Breast epithelium (tissue), 4 donors: Measurements from ENCODE around the gene ALOXE3. TPM values are rescaled to one million over a fixed set of nuclear protein-coding genes. Genes with fewer than 3 reads are reported as not detected.

Source experiments
- DNase-seq, 2 donors: peaks; one replicate each; pipeline ENCODE4 v3.0.0-alpha.2; 2019; ENCODE audit warnings: low spot score in 2 of 2
- H3K27ac ChIP-seq, 2 donors: fragments of 200-600 bp; sonication (generic) in 1 of 2; one replicate each; pipeline ENCODE4 v1.5.1; 2016 to 2019; ENCODE audit warnings: mild to moderate bottlenecking in 1 of 2
- H3K27me3 ChIP-seq, 2 donors: fragments of 200-600 bp; sonication (generic) in 1 of 2; one replicate each; pipeline versions ENCODE4 v1.5.1 to v1.6.0; 2017 to 2019; ENCODE audit warnings: control low read depth in 1 of 2, mild to moderate bottlenecking in 1 of 2
- H3K36me3 ChIP-seq: fragments of 200-600 bp; one replicate; pipeline ENCODE4 v1.5.1; 2019
- H3K4me1 ChIP-seq, 2 donors: fragments of 200-600 bp; sonication (generic); one replicate each; pipeline ENCODE4 v1.5.1; 2016 to 2019; ENCODE audit warnings: control low read depth in 1 of 2
- H3K4me3 ChIP-seq, 3 donors: fragments of 200-600 bp; sonication (generic); 1 replicate in 2 of 3; 2 replicates in 1 of 3; pipeline ENCODE4 v1.5.1; 2016 to 2019; ENCODE audit warnings: mild to moderate bottlenecking in 3 of 3, moderate library complexity in 2 of 3
- H3K9me3 ChIP-seq, 2 donors: fragments of 200-600 bp; sonication (generic) in 1 of 2; one replicate each; pipeline ENCODE4 v1.5.1; 2016 to 2019; ENCODE audit warnings: control low read depth in 1 of 2
- POLR2A ChIP-seq: fragments of 450-650 bp; IDR thresholded peaks from one replicate; pipeline ENCODE4 v1.6.1; 2016; ENCODE audit warnings: antibody characterized with exemption, mild to moderate bottlenecking, moderate library complexity
- POLR2AphosphoS5 ChIP-seq, 3 donors: sonication (generic); formaldehyde crosslinking; IDR thresholded peaks; one replicate each; pipeline ENCODE4 v1.6.1; 2017; ENCODE audit warnings: antibody characterized with exemption in 3 of 3
- intact Hi-C: fragments of 100-400 bp; cut with DNase I; formaldehyde crosslinking; loops from one replicate; pipeline ENCODE4 v1.15.1; 2023; ENCODE audit warnings: low total_unique reads
- total RNA-seq, 3 donors: library from RNA; depleted of rRNA; stranded (reverse); fragments of >200 nt; gene quantifications; one replicate each; pipeline ENCODE4 v1.1.0, GENCODE V29; 2016
- TF ChIP-seq, protein P1 (sequence below), 3 donors: fragments of 450-650 bp; IDR thresholded peaks; one replicate each; pipeline ENCODE4 v1.5.1; 2016 to 2017; ENCODE audit warnings: antibody characterized with exemption in 3 of 3, mild to moderate bottlenecking in 3 of 3, moderate library complexity in 3 of 3

The ALOXE3 gene
- total RNA-seq, 3 donors from 2014 or later: 0.73 TPM; not detected in 2

DNA sequence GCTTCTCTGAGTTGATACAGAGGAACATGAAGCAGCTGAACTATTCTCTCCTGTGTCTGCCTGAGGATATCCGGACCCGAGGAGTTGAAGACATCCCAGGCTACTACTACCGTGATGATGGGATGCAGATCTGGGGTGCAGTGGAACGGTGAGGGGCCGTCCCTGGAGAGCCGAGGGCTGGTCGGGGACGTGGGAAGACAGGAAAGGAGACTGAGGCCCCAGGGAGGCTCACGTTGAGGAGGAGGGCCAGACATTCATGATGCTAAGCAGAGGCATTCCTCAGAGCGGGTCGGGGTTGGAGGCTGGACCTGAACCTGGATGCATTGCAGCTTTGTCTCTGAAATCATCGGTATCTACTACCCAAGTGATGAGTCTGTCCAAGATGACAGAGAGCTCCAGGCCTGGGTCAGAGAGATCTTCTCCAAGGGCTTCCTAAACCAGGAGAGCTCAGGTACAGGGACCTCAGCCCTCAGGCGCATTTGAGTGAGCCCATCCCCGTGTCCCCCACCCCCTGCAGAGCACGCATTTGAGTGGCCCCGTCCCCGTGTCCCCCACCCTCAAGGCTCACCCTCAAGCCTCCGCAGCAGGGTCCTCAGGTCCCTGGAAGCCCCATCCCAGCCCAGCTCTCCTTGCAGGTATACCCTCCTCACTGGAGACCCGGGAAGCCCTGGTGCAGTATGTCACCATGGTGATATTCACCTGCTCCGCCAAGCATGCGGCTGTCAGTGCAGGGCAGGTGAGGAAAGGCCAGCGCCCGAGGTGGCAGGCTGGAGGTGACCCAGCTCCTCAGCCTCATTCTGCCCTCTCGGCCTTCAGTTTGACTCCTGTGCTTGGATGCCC is 71.2 kb downstream of the ALOXE3 start:
- Histone ChIP-seq H3K27ac (no peak overlapping the region), H3K27me3 (no peaks in the 10 kb centered on the region), H3K4me1 (no peaks in the 10 kb centered on the region), H3K36me3 (no peaks in the 10 kb centered on the region), H3K4me3 (no peak overlapping the region), H3K9me3 (no peaks in the 10 kb centered on the region)
- TF ChIP-seq, protein P1, sequence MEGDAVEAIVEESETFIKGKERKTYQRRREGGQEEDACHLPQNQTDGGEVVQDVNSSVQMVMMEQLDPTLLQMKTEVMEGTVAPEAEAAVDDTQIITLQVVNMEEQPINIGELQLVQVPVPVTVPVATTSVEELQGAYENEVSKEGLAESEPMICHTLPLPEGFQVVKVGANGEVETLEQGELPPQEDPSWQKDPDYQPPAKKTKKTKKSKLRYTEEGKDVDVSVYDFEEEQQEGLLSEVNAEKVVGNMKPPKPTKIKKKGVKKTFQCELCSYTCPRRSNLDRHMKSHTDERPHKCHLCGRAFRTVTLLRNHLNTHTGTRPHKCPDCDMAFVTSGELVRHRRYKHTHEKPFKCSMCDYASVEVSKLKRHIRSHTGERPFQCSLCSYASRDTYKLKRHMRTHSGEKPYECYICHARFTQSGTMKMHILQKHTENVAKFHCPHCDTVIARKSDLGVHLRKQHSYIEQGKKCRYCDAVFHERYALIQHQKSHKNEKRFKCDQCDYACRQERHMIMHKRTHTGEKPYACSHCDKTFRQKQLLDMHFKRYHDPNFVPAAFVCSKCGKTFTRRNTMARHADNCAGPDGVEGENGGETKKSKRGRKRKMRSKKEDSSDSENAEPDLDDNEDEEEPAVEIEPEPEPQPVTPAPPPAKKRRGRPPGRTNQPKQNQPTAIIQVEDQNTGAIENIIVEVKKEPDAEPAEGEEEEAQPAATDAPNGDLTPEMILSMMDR (IDR thresholded peaks at IDR 0.05): no peak
- TF ChIP-seq POLR2A (no peak), POLR2AphosphoS5 (IDR thresholded peaks at IDR 0.05) (no peak)
- intact Hi-C loops: no loop called here
- no peak for DNase-seq

DNA sequence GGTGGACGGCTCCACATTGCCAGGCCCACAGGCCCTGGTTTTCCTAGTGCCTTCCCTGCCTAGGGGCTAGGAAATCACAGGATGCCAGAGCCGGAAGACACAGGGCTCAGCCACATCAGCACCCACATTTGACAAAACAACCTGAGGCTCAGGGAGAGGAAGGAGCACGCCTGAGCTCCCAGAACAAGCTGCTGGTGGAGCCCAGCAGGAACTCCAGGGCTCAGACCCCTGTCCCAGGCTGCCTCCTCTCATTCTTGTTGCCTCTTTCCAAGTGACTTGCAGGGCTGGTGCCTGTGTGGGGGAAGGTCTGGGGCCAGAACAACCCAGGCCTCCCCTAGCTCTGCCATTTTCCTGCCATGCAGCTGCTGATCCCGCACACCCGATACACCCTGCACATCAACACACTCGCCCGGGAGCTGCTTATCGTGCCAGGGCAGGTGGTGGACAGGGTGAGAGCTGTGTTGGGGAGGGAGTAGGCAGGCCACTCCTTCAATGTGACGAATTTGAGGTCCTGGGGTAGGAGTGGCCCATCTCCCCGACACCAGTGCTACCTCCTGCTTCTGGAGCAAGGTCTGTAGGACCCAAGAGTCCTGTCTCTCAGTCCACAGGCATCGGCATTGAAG is 71.9 kb downstream of the ALOXE3 start:
- Histone ChIP-seq H3K9me3 (no peaks in the 10 kb centered on the region), H3K27ac (no peak overlapping the region), H3K36me3 (no peaks in the 10 kb centered on the region), H3K4me3 (no peak overlapping the region), H3K27me3 (no peaks in the 10 kb centered on the region), H3K4me1 (peaks cover 4 to 5% of the 10 kb centered on the region in 2 donors)
- intact Hi-C loops: no loop called here
- TF ChIP-seq, protein P1 (IDR thresholded peaks at IDR 0.05): no peak
- TF ChIP-seq POLR2AphosphoS5 (IDR thresholded peaks at IDR 0.05): no peak
- TF ChIP-seq POLR2A: no peak
- DNase-seq: no peak

Other genes with a start within 250 kb of the ALOXE3 start
- gene CHD3, start 229.7 kb downstream of the ALOXE3 start, total RNA-seq: 10 to 100 TPM; 47.5 to 99.0 (median 90.0) TPM
- gene RNF227, start 202.2 kb downstream of the ALOXE3 start, total RNA-seq: 10 to 100 TPM in 1 of 3 donors, 1 to 10 TPM in 2; 4.6 to 19.5 (median 8.6) TPM
- 1 to 10 TPM in 2 of 3 donors, under 1 TPM in 1; 0.48 to 1.5 (median 1.3) TPM for gene KCNAB3, start 188.7 kb downstream of the ALOXE3 start, total RNA-seq
- 10 to 100 TPM; 24.9 to 38.9 (median 37.7) TPM for gene TRAPPC1, start 186.6 kb downstream of the ALOXE3 start, total RNA-seq
- gene CNTROB, start 186.3 kb downstream of the ALOXE3 start, total RNA-seq: 10 to 100 TPM; 17.0 to 27.2 (median 23.9) TPM
- gene GUCY2D, start 115.9 kb downstream of the ALOXE3 start, total RNA-seq: under 1 TPM in 1 of 3 donors, not detected in 2; 0.15 TPM
- 10 to 100 TPM in 2 of 3 donors, 1 to 10 TPM in 1; 3.3 to 38.3 (median 12.3) TPM for gene ALOX15B, start 79.5 kb downstream of the ALOXE3 start, total RNA-seq
- gene ALOX12B, start 30.8 kb downstream of the ALOXE3 start, total RNA-seq: not detected
- not detected for gene HES7, start 5.6 kb upstream of the ALOXE3 start, total RNA-seq
- 100 to 1,000 TPM in 2 of 3 donors, 10 to 100 TPM in 1; 97.3 to 167 (median 115) TPM for gene PER1, start 33.9 kb upstream of the ALOXE3 start, total RNA-seq
- 10 to 100 TPM; 21.8 to 30.2 (median 28.1) TPM for gene VAMP2, start 44.4 kb upstream of the ALOXE3 start, total RNA-seq
- gene TMEM107, start 57.9 kb upstream of the ALOXE3 start, total RNA-seq: 10 to 100 TPM; 15.7 to 83.1 (median 41.0) TPM
- 10 to 100 TPM in 2 of 3 donors, 1 to 10 TPM in 1; 8.5 to 11.5 (median 10.8) TPM for gene BORCS6, start 71.7 kb upstream of the ALOXE3 start, total RNA-seq
- 1 to 10 TPM in 2 of 3 donors, under 1 TPM in 1; 0.44 to 3.8 (median 1.6) TPM for gene AURKB, start 92.1 kb upstream of the ALOXE3 start, total RNA-seq
- gene CTC1, start 129.5 kb upstream of the ALOXE3 start, total RNA-seq: 10 to 100 TPM; 12.8 to 35.7 (median 32.1) TPM
- 10 to 100 TPM; 10.2 to 23.6 (median 18.7) TPM for gene PFAS, start 130.8 kb upstream of the ALOXE3 start, total RNA-seq
- 10 to 100 TPM; 22.1 to 25.2 (median 23.1) TPM for gene RANGRF, start 170.2 kb upstream of the ALOXE3 start, total RNA-seq
- gene SLC25A35, start 176.9 kb upstream of the ALOXE3 start, total RNA-seq: 1 to 10 TPM in 2 of 3 donors, under 1 TPM in 1; 0.96 to 4.7 (median 3.3) TPM
- gene ARHGEF15, start 191.7 kb upstream of the ALOXE3 start, total RNA-seq: 10 to 100 TPM in 2 of 3 donors, 1 to 10 TPM in 1; 2.9 to 75.4 (median 11.5) TPM
- gene ODF4, start 221.3 kb upstream of the ALOXE3 start, total RNA-seq: not detected